Tibial nerve (tissue), 3 donors: Measurements from ENCODE around the gene TRIM38.

ENCODE experiments used
- CTCF ChIP-seq, 5 experiments: fragments of 200-600 bp in 3 of 5; fragments of 450-650 bp in 2 of 5; sonication (generic) in 3 of 5; IDR thresholded peaks; one replicate each; pipeline ENCODE4 v1.5.1; 2016 to 2019; ENCODE audit warnings: antibody characterized with exemption in 5 of 5, mild to moderate bottlenecking in 3 of 5, moderate library complexity in 2 of 5
- POLR2A ChIP-seq, 2 donors: fragments of 450-650 bp; IDR thresholded peaks; one replicate each; pipeline ENCODE4 v1.6.1; 2017; ENCODE audit warnings: antibody characterized with exemption in 2 of 2, mild to moderate bottlenecking in 2 of 2, moderate library complexity in 2 of 2

DNA sequence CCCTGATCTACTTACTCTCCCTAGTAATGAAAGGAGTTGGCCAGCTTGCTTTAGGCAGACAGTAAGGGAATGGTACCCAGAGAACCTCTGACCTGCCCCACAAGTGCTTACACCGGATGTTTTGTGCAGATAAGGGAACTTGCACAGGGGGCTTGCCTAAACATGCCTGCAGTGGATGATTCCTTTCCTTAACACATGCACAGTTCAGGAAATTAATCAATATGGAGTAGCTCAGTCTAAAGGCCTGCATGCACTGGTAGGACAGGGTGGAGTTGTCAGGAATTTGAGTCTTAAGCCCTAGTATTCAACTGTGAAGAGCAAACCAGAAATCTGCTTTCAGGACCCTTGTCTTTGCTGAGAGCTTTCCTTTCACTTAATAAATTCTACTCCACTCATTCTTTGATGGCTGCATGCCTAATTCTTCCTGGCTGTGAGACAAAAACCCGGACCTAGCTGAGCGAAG lies 3.9 kb upstream of the TRIM38 start:
- TF ChIP-seq CTCF (IDR thresholded peaks at IDR 0.05): no peak
- no peak for TF ChIP-seq POLR2A (IDR thresholded peaks at IDR 0.05)
